Glomerular visceral epithelial cell (primary cell): ENCODE results near the gene GLRA3.
A peak's percentile ranks its signal among the peaks of the same experiment; 100 is the strongest.

Experiments used
- DNase-seq: peaks from one replicate; pipeline ENCODE4 v3.0.0-alpha.2; 2016; ENCODE audit errors: extremely low spot score

The GLRA3 gene

DNA sequence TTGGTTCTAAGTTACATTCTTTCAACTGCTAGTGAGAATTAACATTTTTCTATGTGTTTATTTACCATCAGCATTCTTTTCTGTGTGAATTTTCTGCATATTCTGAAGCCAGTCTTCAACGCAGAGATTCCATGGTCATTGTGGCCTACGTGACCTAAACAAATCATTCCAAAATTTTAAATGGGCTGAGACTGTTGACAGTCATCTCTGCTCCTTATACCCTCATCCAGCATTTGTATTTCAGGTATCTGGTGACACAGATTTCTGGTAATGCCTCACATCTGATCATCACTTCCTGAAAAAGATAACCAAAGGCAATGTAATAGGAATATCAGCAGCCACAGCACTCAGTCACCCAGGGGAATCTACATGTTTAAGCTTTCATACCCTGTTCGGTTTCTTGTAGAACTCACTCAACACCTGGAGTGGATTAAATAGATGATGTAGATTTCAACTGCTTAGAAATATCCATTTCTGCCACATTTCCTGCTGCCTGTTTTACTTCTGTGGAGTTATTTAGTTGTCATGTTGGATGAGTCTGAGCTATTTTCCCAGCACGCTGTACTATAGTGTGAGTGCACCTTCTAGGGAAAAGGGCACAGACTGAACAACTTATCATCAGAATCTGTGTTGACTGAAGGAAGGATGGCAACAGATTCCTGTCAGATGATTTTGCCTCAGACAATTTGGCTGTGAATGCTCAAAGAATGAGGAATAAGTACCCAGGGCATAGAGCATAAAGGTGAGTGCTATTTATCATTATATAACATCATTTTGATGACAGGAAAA is 233.7 kb downstream of the GLRA3 start:
- no peak for DNase-seq

DNA sequence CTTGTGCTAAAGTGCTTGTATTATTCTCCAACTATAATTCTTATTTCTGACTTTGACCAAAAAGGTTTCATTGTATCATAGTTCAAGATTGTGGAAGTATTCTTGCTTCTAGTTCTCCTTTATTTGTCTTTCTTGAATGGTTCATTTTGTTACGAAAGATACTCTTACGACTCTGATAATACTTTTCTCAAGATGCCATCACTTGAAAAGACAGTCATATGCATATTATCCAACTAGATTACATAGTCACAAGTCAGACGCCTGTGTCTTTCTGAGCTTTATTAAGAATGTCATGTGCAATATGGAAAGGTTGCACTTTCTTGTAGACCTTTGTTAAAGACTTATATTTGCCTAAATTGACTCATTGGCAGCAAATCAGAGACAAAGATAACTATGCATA is 235.3 kb downstream of the GLRA3 start:
- DNase-seq: no peak

- DNase-seq: peak; percentile 53
These were observed 236.1 kb downstream of the GLRA3 start for GRCh38 chr4:174592985-174593335.

- DNase-seq: no peak
These were observed 236.6 kb downstream of the GLRA3 start for GRCh38 chr4:174592256-174592984.

DNA sequence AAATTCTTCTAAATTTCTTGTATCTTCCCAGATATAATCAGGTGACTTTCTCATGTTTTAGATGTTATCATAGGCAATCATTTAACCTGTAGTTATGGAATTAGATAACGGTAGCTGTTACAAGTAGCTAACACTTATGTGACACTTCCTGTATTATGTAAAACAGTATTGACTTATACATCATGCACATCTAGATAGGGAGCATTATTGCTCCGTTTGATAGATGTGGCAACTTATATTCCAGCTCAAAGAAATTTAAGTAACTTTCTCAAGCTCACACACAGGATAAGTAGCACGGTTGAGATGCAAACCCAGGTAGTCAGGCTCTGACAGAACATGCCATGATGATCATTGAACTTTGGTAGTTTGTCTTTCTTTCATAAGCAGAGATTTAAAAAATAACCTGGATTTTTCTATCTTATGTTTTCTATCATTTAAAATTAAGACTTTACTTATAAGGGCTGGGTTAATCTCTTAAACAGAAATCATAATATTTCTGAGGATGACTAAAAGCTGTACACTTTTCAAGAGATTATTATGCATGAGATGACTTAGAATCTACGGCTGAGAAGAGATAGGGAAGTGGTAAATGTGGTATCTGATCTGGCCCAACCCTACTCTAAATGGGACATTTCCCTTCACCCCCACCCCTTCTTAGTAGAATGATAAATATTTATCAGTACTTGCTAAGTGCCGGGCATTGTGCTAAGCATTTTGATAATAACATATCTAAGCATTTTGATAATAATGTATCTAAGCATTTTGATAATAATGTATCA is 237.6 kb downstream of the GLRA3 start:
- no peak for DNase-seq

DNA sequence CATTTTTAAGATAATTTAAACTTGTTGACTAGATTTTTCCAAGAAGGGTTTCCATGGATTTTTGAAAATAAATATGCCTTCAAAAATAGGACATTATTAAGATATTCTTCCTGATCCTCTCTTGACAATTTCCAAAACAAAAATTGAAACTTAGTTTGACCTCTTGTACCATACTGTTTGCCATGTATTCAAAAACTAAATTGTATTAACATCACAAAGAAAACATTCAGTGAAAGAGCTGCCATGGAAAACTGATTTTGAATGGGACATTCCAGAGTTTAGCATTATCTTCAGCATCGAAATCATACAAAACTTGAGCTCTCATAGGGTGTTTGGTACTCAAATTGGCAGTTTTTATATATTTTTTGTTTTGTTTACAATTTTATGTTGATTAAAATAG is 238.7 kb downstream of the GLRA3 start:
- no peak for DNase-seq
